Kidney (tissue), 14 donors: ENCODE measurements around the gene CYP4F12. TPM values are rescaled to one million over a fixed set of nuclear protein-coding genes. Genes with fewer than 3 reads are reported as not detected.

Experiments used
- DNase-seq, 5 donors: peaks; one replicate each; pipeline ENCODE4 v3.0.0-alpha.2; 2013 to 2020
- FAIRE-seq: peaks from 2 replicates; lab custom pipeline; 2012; peaks lifted over from hg19 to GRCh38; lab: Jason Lieb, UNC
- H3K27ac ChIP-seq, 2 donors: one replicate each; pipeline ENCODE4 v1.7.0; 2013; ENCODE audit warnings: low read depth in 2 of 2, low read length in 2 of 2, inconsistent platforms in 1 of 2
- H3K27me3 ChIP-seq: one replicate; pipeline ENCODE4 v1.7.1; 2013; ENCODE audit warnings: low read length, inconsistent platforms; ENCODE audit not compliant: control insufficient read depth, insufficient read depth
- H3K36me3 ChIP-seq, 3 donors: one replicate each; pipeline versions ENCODE4 v1.7.0 to v1.7.1; 2013; ENCODE audit warnings: low read length in 3 of 3, control low read depth in 1 of 3, inconsistent platforms in 1 of 3; ENCODE audit not compliant: insufficient read depth in 3 of 3, control insufficient read depth in 2 of 3
- H3K4me1 ChIP-seq, 3 donors: one replicate each; pipeline versions ENCODE4 v1.7.0 to v1.7.1; 2013; ENCODE audit warnings: low read length in 3 of 3, inconsistent platforms in 1 of 3, low read depth in 1 of 3; ENCODE audit not compliant: control insufficient read depth in 2 of 3, insufficient read depth in 2 of 3
- H3K4me3 ChIP-seq, 3 donors: one replicate each; pipeline versions ENCODE4 v1.7.0 to v1.8.1; 2013; ENCODE audit warnings: low read length in 3 of 3, control low read depth in 1 of 3, inconsistent platforms in 1 of 3
- H3K9ac ChIP-seq, 3 donors: one replicate each; pipeline versions ENCODE4 v1.7.0 to v1.7.1; 2013; ENCODE audit warnings: low read length in 3 of 3, control low read depth in 1 of 3, inconsistent platforms in 1 of 3
- H3K9me3 ChIP-seq, 3 donors: one replicate each; pipeline versions ENCODE4 v1.7.0 to v1.7.1; 2013; ENCODE audit warnings: low read length in 3 of 3, control low read depth in 1 of 3, inconsistent platforms in 1 of 3; ENCODE audit not compliant: control insufficient read depth in 2 of 3, insufficient read depth in 1 of 3
- intact Hi-C: fragments of 100-400 bp; cut with DNase I; formaldehyde crosslinking; loops from one replicate; pipeline ENCODE4 v1.11.1; 2022
- polyA plus RNA-seq: library from polyadenylated mRNA; stranded (reverse); fragments of 350-450 nt; fragmentation: Illumina TruSeq; extraction: RNeasy Lipid Tissue Mini Kit (QIAGEN cat#74804); gene quantifications from one replicate; pipeline ENCODE4 v1.2.3, GENCODE V29; 2014; ENCODE audit warnings: low read depth, low replicate concordance; ENCODE audit not compliant: insufficient read depth
- total RNA-seq: library from RNA; stranded (reverse); fragmentation: NEBNext Ultra II Directional; extraction: Animal tissue kit (Norgen Biotek cat#: 25700); gene quantifications from one replicate; pipeline ENCODE4 v1.2.1, GENCODE V29; 2021
- TF ChIP-seq, protein P1 (sequence below): IDR thresholded peaks from 3 replicates; pipeline ENCODE4 v1.5.1; 2012; ENCODE audit warnings: mild to moderate bottlenecking, moderate library complexity, borderline replicate concordance; ENCODE audit not compliant: insufficient read depth; ENCODE audit errors: extremely low read depth
- donor health status: control.
- donor health status: control.
- donor health status: control.
- donor health status: control.
- donor health status: control.
- donor health status: DM: yes; HTN: yes; CAD: no.
- donor health status: Normal renal cell carcinoma (clear cell type).

Gene CYP4F12
- total and polyA plus RNA-seq, 2 donors from 2014 or later: 4.4 to 10.2 TPM

DNA sequence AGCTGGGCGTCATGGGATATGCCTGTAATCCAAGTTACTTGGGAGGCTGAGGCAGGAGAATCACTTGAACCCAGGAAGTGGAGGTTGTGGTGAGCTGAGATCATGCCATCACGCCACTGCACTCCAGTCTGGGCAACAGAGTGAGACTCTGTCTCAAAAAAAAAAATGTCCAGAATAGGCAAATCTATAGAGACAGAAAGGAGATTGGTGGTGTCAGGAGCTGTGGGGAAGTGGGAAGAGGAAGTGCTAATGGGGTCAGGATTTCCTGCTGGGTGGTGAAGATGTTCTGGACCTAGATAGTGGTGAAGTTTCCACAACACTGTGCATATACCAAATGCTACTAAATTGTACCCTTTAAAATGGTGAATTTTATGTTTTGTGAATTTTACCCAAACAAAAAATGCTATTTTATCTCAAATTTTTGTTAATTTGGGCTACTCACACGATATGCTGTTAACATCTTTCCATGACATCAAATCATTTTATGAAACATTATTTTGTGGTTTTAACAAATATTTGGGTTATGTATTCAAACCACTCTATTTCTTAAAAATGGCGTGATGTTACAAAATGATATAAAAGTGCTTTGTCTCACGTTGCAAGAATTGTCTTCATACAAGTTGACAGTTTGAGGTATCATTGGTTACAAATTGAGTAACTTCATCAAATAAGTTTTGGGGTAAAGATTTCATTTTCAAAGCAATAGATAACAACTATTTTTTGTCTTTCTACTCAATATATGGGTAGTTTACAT lies 39.6 kb upstream of the CYP4F12 start:
- Histone ChIP-seq H3K36me3 (no peaks in the 10 kb centered on the region), H3K9me3 (no peaks in the 10 kb centered on the region), H3K4me3 (no peak overlapping the region), H3K9ac (no peak overlapping the region), H3K4me1 (peaks cover 0 to 2% (median 0%) of the 10 kb centered on the region in 3 donors), H3K27ac (no peak overlapping the region), H3K27me3 (no peaks in the 10 kb centered on the region)
- TF ChIP-seq, protein P1, sequence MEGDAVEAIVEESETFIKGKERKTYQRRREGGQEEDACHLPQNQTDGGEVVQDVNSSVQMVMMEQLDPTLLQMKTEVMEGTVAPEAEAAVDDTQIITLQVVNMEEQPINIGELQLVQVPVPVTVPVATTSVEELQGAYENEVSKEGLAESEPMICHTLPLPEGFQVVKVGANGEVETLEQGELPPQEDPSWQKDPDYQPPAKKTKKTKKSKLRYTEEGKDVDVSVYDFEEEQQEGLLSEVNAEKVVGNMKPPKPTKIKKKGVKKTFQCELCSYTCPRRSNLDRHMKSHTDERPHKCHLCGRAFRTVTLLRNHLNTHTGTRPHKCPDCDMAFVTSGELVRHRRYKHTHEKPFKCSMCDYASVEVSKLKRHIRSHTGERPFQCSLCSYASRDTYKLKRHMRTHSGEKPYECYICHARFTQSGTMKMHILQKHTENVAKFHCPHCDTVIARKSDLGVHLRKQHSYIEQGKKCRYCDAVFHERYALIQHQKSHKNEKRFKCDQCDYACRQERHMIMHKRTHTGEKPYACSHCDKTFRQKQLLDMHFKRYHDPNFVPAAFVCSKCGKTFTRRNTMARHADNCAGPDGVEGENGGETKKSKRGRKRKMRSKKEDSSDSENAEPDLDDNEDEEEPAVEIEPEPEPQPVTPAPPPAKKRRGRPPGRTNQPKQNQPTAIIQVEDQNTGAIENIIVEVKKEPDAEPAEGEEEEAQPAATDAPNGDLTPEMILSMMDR: no peak
- intact Hi-C loops: no loop called here
- FAIRE-seq (no peak), DNase-seq (no peak)

DNA sequence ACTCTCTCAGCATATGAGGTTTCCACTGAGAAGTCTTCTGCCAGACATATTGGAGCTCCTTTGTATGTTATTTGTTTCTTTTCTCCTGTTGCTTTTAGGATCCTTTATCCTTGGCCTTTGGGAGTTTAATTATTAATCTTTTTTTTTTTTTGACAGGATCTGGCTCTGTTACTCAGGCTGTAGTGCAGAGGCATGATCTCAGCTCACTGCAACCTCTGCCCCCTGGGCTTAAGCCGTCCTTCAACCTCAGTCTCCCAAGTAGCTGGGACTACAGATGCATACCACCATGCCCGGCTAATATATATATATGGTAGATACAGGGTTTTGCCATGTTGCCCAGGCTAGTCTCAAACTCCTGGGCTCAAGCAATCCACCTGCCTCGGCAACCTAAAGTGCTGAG lies 38.8 kb upstream of the CYP4F12 start:
- Histone ChIP-seq H3K9ac (no peak overlapping the region), H3K4me3 (no peak overlapping the region), H3K36me3 (no peaks in the 10 kb centered on the region), H3K4me1 (peaks cover 0 to under 1% (median 0%) of the 10 kb centered on the region in 3 donors), H3K27ac (no peak overlapping the region), H3K9me3 (no peaks in the 10 kb centered on the region), H3K27me3 (no peaks in the 10 kb centered on the region)
- FAIRE-seq (no peak), DNase-seq (no peak)
- TF ChIP-seq, protein P1: no peak
- intact Hi-C loops: no loop called here

DNA sequence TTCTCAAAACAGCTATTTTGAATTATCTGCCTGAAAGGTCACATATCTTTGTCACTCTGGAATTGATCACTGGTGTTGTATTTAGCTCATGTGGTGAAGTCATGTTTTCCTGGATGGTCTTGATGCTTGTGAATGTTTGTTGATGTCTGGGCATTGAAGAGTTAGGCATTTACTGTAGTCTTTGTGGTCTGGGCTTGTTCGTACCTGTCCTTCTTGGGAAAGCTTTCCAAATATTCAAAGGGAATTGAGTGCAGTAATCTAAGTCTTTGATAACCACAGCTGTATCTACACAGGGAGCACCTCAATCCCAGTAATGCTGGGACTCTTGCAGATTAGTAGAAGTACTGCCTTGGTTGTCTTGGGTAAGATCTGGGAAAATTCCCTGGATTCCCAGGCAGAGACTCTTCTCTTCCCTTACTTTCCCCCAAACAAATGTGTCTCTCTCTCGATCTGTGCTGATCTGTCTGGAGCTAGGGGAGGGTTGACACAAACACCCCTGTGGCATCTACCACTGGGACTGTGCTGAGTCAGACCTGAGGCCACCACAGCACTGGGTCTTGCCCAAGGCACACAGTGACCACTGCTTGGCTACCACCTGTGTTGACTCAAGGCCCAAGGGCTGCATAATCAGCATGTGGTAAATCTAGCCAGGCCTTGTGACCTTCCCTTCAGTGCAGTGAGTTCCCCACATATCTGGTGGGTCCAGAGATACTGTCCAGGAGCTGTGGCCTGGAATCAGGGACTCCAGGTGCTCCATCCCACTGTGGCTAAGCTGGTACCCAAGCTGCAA lies 37.7 kb upstream of the CYP4F12 start:
- H3K27me3 ChIP-seq: no peaks in the 10 kb centered on the region
- no peaks in the 10 kb centered on the region for H3K36me3 ChIP-seq
- no peak overlapping the region for H3K9ac ChIP-seq
- FAIRE-seq (no peak), DNase-seq (no peak)
- intact Hi-C loops: no loop called here
- peaks cover 0 to 7% (median 0%) of the 10 kb centered on the region in 3 donors for H3K4me1 ChIP-seq
- TF ChIP-seq, protein P1: no peak
- no peaks in the 10 kb centered on the region for H3K9me3 ChIP-seq
- H3K4me3 ChIP-seq: no peak overlapping the region
- H3K27ac ChIP-seq: no peak overlapping the region
